Measurements from ENCODE around the gene LRRC23. TPM values are rescaled to one million over a fixed set of nuclear protein-coding genes. Genes with fewer than 3 reads are reported as not detected.
A peak's percentile ranks its signal among the peaks of the same experiment; 100 is the strongest.

LRRC23 gene
- total RNA-seq, 1 experiment from 2014 or later = 8.0 TPM

DNA sequence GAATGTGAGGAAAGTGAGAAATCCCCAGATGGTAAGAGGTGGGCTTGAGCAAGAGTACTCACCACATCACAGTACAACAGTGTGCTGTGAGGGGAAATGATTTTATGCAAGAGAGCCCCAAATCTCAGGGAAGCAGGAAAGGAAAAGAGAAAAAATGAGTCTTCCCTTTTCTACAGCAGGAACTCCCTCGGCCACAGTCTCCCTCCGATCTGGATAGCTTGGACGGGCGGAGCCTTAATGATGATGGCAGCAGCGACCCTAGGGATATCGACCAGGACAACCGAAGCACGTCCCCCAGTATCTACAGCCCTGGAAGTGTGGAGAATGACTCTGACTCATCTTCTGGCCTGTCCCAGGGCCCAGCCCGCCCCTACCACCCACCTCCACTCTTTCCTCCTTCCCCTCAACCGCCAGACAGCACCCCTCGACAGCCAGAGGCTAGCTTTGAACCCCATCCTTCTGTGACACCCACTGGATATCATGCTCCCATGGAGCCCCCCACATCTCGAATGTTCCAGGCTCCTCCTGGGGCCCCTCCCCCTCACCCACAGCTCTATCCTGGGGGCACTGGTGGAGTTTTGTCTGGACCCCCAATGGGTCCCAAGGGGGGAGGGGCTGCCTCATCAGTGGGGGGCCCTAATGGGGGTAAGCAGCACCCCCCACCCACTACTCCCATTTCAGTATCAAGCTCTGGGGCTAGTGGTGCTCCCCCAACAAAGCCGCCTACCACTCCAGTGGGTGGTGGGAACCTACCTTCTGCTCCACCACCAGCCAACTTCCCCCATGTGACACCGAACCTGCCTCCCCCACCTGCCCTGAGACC is 31.0 kb downstream of the LRRC23 start:
- Histone ChIP-seq H3K4me3 (replicated peaks in 1 of 2; ENCODE audit: low read depth in 1 of 2, low read length in 2 of 2) (no peak overlapping the region), H3K9ac (ENCODE audit: low read length) (no peak overlapping the region), H4K20me1 (ENCODE audit: insufficient read depth) (no peaks in the 10 kb centered on the region), H3K79me2 (ENCODE audit: insufficient read depth, low read length) (peaks cover 39% of the 10 kb centered on the region), H3K4me2 (ENCODE audit: low read length) (no peak overlapping the region), H3K27ac (ENCODE audit: low read depth, low read length) (peak overlapping the region; percentile 93), H3K27me3 (ENCODE audit: insufficient read depth, low read length) (no peaks in the 10 kb centered on the region), H3K36me3 (ENCODE audit: control insufficient read depth in 1 of 2, insufficient read depth in 2 of 2, low read length in 2 of 2) (peaks cover 13 to 31% of the 10 kb centered on the region in 2 experiments; a peak in 3 of 4 replicates), H3K9me2 (ENCODE audit: insufficient read depth) (no peaks in the 10 kb centered on the region), H3K9me3 (ENCODE audit: control insufficient read depth in 1 of 2, insufficient read depth in 1 of 2, low read depth in 1 of 2, low read length in 2 of 2) (no peaks in the 10 kb centered on the region), H2AFZ (ENCODE audit: low read depth, low read length, poor library complexity, severe bottlenecking) (no peak overlapping the region), H3K4me1 (ENCODE audit: control insufficient read depth in 1 of 2, insufficient read depth in 2 of 2, low read length in 2 of 2) (peaks cover 7 to 24% of the 10 kb centered on the region in 2 experiments; a peak in 3 of 4 replicates)
- DNase-seq (ENCODE audit: low read depth, low spot score) = no peak
- intact Hi-C loops (cut with micrococcal nuclease) = no loop called here
- TF ChIP-seq EZH2 (IDR thresholded peaks at IDR 0.05) (no peak), SRF (IDR thresholded peaks at IDR 0.05; ENCODE audit: low read depth) (no peak), YY1 (IDR thresholded peaks at IDR 0.05; ENCODE audit: extremely low read depth, insufficient replicate concordance, low read depth, low read length) (no peak)
- TF ChIP-seq, protein P1, sequence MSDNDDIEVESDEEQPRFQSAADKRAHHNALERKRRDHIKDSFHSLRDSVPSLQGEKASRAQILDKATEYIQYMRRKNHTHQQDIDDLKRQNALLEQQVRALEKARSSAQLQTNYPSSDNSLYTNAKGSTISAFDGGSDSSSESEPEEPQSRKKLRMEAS (IDR thresholded peaks at IDR 0.05) = no peak
- no peak for ATAC-seq
- ChIA-PET POLR2A (interaction anchor here (3.4 kb wide), 1 partner anchor 8 kb away, joined by 22 read pairs; the partner anchor contains the start of genes C12orf57 and RNU7-1), RAD21 (ENCODE audit: low non-redundant PET in 1 of 2, low total read pairs in 2 of 2, uncharacterized antibody in 2 of 2, unreplicated experiment in 2 of 2) (no interaction called here), CTCF (no interaction called here)
- BruUV-seq (replicated peaks) = no TSS peak

DNA sequence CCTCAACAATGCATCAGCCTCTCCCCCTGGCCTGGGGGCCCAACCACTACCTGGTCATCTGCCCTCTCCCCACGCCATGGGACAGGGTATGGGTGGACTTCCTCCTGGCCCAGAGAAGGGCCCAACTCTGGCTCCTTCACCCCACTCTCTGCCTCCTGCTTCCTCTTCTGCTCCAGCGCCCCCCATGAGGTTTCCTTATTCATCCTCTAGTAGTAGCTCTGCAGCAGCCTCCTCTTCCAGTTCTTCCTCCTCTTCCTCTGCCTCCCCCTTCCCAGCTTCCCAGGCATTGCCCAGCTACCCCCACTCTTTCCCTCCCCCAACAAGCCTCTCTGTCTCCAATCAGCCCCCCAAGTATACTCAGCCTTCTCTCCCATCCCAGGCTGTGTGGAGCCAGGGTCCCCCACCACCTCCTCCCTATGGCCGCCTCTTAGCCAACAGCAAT is 31.6 kb downstream of the LRRC23 start:
- ATAC-seq = no peak
- Histone ChIP-seq H2AFZ (ENCODE audit: low read depth, low read length, poor library complexity, severe bottlenecking) (no peak overlapping the region), H3K9me2 (ENCODE audit: insufficient read depth) (no peaks in the 10 kb centered on the region), H3K27ac (ENCODE audit: low read depth, low read length) (peak overlapping the region; percentile 93), H3K79me2 (ENCODE audit: insufficient read depth, low read length) (peaks cover 33% of the 10 kb centered on the region), H3K9me3 (ENCODE audit: control insufficient read depth in 1 of 2, insufficient read depth in 1 of 2, low read depth in 1 of 2, low read length in 2 of 2) (no peaks in the 10 kb centered on the region), H3K4me1 (ENCODE audit: control insufficient read depth in 1 of 2, insufficient read depth in 2 of 2, low read length in 2 of 2) (peaks cover 7 to 24% of the 10 kb centered on the region in 2 experiments; a peak in 3 of 4 replicates), H3K36me3 (ENCODE audit: control insufficient read depth in 1 of 2, insufficient read depth in 2 of 2, low read length in 2 of 2) (peaks cover 15 to 37% of the 10 kb centered on the region in 2 experiments; a peak in 3 of 4 replicates), H3K9ac (ENCODE audit: low read length) (no peak overlapping the region), H4K20me1 (ENCODE audit: insufficient read depth) (no peaks in the 10 kb centered on the region), H3K27me3 (ENCODE audit: insufficient read depth, low read length) (no peaks in the 10 kb centered on the region), H3K4me3 (replicated peaks in 1 of 2; ENCODE audit: low read depth in 1 of 2, low read length in 2 of 2) (no peak overlapping the region), H3K4me2 (ENCODE audit: low read length) (peak overlapping the region; percentile 91; the same call in 1 of the 2 replicates)
- CTCF ChIA-PET = no interaction called here
- intact Hi-C loops (cut with micrococcal nuclease) = no loop called here
- no peak for TF ChIP-seq JUND (IDR thresholded peaks at IDR 0.05)
- no peak for TF ChIP-seq ZNF274 (IDR thresholded peaks at IDR 0.05; ENCODE audit: low read depth, low read length)
- TF ChIP-seq POLR2A (IDR thresholded peaks at IDR 0.05; ENCODE audit: borderline replicate concordance, extremely low read depth, insufficient read depth, insufficient read length) = no peak
- TF ChIP-seq, protein P2, sequence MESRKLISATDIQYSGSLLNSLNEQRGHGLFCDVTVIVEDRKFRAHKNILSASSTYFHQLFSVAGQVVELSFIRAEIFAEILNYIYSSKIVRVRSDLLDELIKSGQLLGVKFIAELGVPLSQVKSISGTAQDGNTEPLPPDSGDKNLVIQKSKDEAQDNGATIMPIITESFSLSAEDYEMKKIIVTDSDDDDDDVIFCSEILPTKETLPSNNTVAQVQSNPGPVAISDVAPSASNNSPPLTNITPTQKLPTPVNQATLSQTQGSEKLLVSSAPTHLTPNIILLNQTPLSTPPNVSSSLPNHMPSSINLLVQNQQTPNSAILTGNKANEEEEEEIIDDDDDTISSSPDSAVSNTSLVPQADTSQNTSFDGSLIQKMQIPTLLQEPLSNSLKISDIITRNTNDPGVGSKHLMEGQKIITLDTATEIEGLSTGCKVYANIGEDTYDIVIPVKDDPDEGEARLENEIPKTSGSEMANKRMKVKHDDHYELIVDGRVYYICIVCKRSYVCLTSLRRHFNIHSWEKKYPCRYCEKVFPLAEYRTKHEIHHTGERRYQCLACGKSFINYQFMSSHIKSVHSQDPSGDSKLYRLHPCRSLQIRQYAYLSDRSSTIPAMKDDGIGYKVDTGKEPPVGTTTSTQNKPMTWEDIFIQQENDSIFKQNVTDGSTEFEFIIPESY (IDR thresholded peaks at IDR 0.05; ENCODE audit: extremely low read depth, insufficient replicate concordance, low read length) = no peak
- TF ChIP-seq, protein P3, sequence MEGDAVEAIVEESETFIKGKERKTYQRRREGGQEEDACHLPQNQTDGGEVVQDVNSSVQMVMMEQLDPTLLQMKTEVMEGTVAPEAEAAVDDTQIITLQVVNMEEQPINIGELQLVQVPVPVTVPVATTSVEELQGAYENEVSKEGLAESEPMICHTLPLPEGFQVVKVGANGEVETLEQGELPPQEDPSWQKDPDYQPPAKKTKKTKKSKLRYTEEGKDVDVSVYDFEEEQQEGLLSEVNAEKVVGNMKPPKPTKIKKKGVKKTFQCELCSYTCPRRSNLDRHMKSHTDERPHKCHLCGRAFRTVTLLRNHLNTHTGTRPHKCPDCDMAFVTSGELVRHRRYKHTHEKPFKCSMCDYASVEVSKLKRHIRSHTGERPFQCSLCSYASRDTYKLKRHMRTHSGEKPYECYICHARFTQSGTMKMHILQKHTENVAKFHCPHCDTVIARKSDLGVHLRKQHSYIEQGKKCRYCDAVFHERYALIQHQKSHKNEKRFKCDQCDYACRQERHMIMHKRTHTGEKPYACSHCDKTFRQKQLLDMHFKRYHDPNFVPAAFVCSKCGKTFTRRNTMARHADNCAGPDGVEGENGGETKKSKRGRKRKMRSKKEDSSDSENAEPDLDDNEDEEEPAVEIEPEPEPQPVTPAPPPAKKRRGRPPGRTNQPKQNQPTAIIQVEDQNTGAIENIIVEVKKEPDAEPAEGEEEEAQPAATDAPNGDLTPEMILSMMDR (IDR thresholded peaks at IDR 0.05 in 2 of 3, conservative IDR thresholded peaks at IDR 0.05 in 1 of 3; ENCODE audit: borderline replicate concordance in 1 of 3, insufficient read depth in 1 of 3, low read depth in 2 of 3, low read length in 2 of 3) = no peak
- no peak for TF ChIP-seq FOSL1 (IDR thresholded peaks at IDR 0.05; ENCODE audit: low read depth)
- TF ChIP-seq SP1 (IDR thresholded peaks at IDR 0.05; ENCODE audit: low read depth) = no peak
- TF ChIP-seq ZFX (IDR thresholded peaks at IDR 0.05) = no peak
- TF ChIP-seq EZH2 (IDR thresholded peaks at IDR 0.05) = no peak
- TF ChIP-seq ELF1 (IDR thresholded peaks at IDR 0.05; ENCODE audit: borderline replicate concordance, low read depth) = no peak
- no peak for TF ChIP-seq CBX3 (IDR thresholded peaks at IDR 0.05; ENCODE audit: low read depth)
- no peak for TF ChIP-seq EZH2phosphoT487 (IDR thresholded peaks at IDR 0.05; ENCODE audit: borderline replicate concordance)
- no peak for TF ChIP-seq RAD21 (IDR thresholded peaks at IDR 0.05; ENCODE audit: low read depth)
- TF ChIP-seq YY1 (IDR thresholded peaks at IDR 0.05; ENCODE audit: extremely low read depth, insufficient replicate concordance, low read depth, low read length) = no peak
- RAD21 ChIA-PET (ENCODE audit: low non-redundant PET in 1 of 2, low total read pairs in 2 of 2, uncharacterized antibody in 2 of 2, unreplicated experiment in 2 of 2) = no interaction called here
- no TSS peak for BruUV-seq (replicated peaks)
- POLR2A ChIA-PET = no interaction called here
- DNase-seq (ENCODE audit: low read depth, low spot score) = no peak

Data from HCT116 (cell line).